ENCODE results near the gene HNRNPLL.

GRCh38 chr2:38598200-38598990 lies 4.3 kb downstream of the HNRNPLL start:
- TF ChIP-seq CTCF (IDR thresholded peaks at IDR 0.05; ENCODE audit: insufficient read depth, low read depth, low read length) (no peak), EZH2 (IDR thresholded peaks at IDR 0.05; ENCODE audit: insufficient read depth, low read length) (no peak)

Data from astrocyte (in vitro differentiated cells and primary cell).